GM21390 (cell line): ENCODE measurements around the gene ARX.

Experiments
- ATAC-seq: cut with Tn5 transposase; IDR thresholded peaks from one replicate; pipeline ENCODE4 v1.9.1; 2021; ENCODE audit not compliant: unreplicated experiment

ARX gene

DNA sequence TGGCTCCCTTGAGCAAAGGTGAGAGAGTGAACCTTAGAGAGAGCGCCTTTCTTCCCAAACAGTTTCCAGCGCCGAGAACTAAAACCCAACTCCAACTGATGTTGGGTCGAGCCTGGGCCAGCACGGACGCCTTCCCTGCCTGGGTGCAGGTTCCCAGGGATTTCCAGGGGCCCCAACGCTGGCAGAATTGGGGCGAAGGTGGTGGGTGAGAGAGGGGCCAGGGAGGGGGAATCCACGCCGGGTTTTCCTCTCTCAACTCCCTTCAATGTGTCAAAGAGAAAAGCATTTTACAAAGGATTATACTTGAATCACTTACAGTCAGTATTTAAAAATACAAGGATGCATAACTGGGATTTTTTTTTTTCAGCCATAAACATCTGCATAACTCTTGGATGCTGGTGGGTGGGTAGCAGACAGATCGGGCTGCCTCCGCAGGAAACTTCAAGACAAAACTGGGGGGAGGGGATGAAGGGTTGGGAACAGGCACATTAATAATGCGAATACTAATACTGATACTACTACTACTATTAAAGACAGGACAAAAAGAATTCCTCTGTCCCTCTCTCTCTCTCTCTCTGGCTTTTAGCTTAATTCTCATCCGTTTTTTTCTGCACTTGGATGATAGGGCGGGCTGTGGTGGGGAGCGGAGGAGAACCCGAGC, 1.3 kb upstream of the ARX start:
- no peak for ATAC-seq

DNA sequence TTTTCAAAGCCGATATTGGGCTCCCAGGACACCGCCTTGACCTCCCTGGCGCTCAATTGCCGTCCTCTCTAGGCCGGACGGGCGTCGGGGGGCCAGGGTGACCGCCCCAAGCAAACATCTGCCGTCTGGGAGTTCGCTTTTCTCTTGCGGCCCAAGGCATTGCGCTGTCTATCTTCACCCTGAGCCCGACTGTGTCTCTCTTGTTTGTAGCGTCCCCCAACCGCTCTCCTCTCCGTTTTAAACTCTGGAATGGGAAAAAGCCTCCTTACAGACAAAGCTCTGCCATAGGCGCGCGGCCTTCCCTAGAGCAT, 551 bp upstream of the ARX start:
- no peak for ATAC-seq

DNA sequence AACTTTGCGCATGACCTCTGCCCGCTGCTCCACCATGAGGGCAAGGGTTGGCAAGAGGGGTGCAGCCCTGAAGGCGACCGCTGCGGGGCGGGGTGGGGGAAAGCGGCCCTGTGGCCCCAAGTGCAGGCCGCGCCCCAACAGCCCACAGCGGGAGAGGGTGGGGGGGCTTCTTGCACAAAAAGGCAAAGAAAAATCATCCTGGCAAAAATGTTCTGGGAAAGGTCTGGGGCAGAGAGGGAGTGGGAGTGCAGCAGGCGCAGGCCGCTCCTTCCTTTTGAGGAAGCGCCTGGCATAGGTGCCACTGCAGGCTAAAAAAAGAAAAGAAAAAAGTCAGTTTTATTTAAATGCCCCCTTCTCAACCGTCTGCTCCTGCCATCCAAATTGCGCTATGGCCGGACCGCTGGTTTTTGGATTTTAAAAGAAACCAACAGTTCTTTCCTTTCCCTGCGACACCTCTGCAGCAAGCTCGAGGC, 1.4 kb downstream of the ARX start:
- ATAC-seq, result no peak

DNA sequence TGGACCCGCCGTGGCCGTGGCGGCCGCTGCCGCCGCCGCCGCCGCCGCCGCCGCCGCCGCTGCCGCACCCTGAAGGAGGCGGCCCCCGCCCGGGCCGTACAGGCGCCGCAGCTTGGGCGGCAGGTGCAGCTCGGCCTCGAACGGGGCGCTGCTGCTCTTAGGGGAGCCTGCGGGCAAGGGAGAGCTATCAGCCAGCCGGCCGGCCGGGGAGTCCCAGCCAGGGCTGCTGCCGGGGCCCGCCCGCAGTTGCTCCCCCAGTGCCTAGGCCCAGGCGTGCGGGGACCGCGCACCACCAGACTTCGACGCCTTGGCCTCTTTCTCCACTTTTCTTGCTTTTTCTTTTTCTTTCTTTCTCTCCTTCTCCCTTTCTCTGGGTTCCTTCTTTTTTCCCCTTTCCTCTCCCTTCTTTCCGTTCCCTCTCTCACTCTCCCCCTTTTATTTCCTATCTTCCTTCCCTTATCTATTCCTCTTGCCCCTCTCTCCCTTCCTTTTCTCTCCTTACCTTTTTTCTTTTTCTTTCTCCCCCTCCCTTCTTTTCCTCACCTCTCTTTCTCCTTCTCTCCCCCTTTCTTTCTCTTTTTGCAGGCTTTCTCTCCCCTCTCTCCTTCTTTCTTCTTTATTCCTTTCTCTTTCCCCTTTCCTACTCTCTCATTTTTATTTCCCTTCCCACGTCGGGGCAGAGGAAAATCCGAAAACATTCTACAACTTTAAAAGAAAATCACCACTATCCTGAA, 2.0 kb downstream of the ARX start:
- peak; percentile 45 for ATAC-seq

DNA sequence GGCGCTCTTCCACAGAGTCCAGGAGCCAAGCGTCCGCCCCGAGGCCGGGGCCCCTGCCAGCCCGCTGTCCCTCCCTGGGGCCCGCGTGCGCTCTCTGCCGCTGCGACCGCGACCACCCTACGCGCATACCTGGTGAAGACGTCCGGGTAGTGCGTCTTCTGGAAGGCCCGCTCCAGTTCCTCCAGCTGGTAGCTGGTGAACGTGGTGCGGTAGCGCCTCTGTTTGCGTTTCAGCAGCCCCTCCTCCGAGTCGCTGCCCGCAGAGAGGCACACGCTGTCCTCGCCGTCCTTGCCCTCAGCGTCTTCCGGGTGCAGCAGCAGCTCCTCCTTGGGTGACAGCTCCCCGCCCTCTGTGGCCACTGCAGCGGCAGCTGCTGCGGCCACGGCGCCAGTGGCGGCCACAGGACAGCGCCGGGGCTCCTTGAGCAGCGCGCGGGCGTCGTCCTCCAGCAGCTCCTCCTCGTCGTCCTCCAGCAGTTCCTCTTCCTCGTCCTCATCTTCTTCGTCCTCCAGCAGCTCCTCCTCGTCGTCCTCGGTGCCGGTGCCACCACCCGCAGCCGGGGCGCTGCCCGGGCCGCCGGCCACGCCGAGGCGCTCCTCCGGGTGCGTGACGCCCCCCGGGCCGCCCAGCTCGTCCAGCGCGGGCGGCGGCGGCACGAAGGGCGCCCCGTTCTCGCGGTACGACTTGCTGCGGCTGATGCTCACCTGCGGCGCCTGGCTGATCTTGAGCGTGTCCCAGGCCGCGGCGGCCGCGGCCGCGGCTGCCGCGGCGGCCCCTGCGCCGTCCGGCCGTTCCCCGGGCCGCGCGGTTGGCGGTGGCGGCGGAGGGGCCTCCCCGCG, 2.8 kb downstream of the ARX start:
- ATAC-seq, result peak; percentile 33

DNA sequence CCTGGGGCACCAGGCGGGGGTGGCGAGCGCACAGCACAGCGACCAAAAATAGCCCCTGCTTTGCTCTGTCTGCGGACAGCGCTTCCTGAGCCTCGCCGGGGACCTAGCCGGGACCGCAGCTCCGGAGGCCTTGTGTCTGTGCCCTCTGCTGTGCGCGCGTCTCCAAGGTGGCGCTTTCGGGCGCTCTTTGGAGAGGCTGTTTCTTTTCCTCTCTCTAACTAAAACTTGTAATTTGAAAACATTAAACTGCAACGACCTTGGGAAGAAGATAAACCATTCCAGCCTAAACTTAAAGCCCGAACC, 3.4 kb downstream of the ARX start:
- no peak for ATAC-seq

DNA sequence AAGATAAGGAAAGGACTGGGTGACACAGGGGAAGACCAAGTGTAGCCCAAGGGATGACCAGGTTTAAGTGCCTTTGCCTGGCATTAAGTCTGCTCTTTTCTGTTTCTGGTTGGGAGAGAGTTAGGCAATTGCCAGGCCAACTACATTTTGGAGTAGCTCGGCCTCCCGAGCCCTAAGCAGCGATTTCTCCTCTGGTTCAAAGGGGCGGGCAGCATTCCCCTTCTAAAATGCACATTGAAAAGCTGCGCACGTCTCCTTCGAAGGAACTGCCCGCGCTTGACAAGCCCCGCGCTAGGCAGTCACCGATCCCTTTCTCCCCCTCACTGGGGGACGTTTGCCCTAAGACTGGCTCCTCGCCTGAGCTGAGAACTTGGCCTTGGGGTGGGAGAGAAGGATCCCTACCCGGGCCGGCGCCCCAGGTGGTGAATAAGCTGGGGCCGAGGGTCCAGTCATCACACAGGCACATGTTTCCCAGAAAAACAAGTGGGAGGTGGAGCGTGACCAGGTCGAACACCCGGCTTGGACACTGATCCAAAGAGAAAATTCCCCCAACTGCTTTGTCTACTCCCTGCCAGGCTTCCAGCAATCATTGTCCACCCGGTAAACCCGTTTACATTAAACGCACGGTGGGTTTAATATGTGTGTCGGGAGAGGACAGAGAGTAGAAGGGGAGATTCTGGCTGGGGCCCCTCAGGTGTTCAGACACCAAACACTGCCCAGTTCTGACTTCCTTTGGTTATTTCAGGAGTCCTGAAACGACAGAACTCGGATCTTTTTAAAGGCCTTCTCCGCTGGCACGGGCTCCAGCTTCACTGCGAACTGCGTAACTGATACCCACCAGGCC, 4.0 kb downstream of the ARX start:
- ATAC-seq, result no peak

DNA sequence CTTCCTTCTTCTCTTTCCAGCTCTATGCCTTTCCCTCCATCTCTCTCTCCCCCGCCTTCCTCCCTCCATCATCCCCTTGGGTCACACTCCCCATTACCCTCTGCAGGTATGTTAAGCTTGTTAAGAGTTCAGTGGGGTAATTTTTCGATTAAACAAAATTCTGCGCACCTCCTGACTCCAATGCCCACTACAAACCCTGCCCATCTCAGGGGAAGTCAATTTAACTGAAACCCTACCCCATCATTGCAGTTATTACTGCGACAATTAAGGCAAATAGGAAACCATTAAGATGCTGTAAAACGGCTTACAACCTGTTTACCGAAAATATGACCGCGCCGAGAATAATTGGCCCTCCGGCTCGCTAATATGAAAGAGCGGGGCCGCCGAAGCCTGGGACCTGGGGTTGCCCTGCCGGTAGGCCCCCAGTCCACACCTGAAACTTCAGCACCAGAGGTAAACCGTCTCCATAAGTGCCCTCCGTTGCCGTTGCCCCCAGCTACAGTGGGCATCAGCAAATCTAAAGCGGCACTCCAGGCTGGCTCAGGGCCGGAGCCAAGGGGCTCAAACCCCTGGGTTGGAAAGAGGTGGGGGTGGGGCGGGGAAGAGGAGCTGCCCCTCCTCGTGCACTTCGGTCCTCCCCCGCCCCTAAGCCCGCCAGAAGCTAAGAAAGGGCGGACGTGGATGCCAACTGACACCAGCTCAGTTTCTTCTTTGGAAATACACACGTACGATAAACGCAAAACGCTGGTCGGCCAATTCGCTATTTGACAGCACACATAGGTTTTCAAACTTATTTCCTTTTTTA, 4.8 kb downstream of the ARX start:
- no peak for ATAC-seq

DNA sequence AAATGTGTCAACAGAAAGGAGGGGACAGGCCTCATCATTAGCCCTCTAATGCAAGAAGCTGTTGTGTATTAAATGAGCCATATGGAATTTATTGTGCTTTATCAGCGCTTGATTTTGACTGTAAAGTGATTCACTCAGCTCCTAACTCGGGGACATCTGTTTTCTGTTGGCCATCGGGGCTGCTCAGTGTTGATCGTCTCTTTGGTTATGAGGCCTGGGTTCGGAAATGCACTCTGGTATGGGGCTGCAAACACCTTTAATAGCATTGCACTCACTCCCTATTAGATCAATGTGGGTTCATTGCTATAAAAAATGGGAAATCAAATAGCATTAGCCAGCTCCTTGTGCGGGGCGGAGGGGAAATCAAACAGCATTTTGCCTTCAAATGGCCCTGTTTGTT, 6.4 kb downstream of the ARX start:
- ATAC-seq, result no peak

DNA sequence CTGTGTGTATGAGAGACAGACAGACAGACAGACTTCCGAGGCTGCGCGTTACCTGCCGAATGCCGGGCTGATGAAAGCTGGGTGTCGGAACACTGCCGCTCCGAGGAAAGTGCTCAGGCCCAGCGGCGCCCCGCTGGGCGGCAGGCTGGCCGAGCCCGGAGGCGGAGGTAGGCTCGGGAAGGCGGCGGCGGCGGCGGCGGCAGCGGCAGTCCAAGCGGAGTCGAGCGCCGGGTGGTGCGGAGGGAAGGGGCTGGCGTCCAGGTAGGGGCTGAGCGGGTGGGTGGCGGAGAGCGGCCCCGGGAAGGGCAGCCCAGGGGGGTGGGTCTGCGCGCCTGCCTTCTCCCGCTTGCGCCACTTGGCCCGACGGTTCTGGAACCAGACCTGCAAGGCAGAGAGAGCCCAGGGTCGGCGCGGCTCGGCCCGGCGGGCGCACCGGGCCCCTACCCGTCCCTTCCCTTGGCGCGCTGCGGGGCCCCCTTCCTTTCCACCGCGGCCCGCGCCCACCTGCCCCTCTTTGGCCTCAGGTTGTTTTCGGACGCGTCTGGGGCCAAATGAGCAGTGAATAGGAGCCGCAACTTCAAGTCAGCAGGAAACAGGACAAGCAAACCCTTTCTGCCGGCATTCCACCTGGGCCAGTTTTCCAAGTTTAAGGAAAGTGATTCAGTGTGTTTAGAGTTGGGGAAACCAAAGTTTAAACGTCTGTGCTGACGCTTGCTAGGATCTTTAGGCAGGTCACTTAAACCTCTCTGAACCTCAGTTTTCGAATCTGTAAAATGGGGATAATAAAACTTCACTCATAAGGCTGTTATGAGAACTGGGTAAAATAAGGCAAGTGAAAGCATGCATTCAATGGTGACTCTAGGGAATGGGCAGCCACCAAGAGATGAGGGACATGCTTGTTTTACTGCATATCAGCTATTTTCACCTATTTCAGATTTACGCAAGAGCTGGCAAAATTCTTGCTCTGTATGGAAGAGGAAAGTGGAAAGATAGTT, 8.4 kb downstream of the ARX start:
- ATAC-seq, result no peak

DNA sequence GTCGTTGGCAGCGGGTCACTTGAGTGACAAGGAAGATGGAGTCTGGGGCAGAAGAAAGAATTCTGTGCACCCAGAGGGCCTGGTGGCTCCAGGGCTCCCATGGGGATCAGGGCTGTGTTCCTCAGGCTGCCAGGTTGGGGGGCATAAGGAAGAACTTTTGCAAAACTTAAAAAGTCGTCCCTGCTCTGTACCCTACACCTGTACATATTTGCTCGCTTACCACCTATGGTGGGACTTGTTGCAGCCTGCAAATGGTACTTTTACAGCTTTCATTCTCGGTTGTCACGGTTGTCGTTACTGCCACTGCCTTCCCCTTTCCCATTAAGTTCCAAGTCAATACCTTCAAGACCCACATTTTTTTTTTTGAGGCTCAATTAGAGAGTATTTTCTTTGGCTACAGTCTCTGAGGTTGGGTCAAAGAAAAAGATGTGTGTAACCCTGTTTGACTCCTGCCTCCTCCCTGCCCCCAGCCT, 9.1 kb downstream of the ARX start:
- no peak for ATAC-seq

DNA sequence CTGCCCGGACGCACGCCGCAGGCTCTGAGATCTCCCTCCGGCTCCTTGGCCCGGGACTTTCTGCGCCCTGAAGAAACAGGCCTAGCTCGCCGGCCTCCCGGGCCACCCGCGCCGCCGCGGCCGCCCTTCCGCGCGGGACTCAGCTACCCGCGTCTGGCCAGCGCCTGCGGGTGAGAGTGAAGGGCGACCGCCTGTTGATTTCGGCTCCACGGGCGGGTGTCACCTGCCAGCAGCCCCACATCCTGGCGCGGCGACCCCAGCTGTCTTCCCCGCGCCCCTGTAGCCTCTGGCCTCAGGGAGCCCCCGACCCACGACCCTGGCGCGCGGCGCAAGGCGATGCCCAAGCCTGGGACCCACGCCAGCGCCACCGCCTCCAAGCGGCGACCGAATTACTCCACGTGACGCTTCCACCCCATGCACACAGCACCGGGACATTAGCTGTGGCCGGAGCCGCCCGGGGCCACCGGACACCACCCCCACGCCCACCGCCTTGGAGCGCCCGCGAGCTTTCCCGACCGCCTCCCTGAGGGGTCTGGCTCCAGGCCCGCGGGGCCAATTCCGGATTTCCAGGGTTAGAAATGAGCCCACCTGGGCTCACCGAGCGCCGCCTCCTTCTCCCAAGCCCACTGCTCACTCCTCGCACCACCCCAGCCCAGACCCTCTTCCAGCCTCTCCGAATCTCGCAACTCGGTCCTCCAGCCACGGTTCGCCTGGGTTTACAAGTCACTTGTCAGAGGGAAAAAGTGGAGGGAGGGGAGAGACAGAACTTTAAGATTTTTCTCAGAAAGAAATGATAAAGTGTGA, 10.2 kb downstream of the ARX start:
- no peak for ATAC-seq

DNA sequence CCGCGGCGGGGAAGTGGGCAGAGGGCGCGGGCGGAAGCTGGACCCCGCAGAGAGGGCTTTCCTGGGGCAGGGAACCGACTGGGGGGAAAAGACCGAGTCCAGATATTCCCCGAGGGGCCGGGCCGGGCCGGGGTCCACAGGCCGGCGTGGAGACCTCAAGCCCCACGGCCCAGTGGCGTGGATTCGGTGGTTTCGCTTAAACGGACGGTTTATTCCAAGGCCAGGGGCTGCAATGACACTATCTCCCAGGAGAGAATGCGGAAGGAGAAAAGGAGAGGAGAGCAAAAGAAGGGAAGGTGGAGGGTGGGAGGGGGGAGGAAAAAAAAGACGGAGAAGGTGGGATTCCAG, 10.8 kb downstream of the ARX start:
- no peak for ATAC-seq

DNA sequence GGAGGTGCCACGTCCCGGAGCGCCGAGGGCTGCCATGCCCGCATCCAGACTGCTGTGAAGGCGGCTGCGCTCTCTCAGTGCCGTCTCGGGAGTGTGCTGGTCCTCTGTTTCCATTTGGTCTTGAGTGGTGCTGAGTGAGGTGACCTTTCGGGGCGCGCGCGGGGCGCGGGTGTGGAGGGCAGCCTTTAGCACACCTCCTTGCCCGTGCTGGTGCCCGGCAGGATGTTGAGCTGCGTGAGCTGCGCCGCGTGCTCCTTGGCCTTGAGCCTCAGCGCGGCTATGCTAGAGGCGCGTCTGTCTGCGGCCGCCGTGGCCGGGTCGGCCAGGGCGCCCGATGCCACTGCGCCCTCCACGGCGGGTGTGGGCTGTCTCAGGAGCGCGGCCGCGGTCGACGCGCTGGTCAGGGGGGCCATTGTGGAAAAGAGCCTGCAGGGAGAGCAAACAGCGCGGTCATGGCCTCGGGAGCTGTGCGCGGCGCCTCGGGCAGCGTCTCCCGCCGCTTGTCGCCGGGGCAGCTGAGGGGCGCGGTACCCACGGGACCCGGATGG, 11.2 kb downstream of the ARX start:
- no peak for ATAC-seq

DNA sequence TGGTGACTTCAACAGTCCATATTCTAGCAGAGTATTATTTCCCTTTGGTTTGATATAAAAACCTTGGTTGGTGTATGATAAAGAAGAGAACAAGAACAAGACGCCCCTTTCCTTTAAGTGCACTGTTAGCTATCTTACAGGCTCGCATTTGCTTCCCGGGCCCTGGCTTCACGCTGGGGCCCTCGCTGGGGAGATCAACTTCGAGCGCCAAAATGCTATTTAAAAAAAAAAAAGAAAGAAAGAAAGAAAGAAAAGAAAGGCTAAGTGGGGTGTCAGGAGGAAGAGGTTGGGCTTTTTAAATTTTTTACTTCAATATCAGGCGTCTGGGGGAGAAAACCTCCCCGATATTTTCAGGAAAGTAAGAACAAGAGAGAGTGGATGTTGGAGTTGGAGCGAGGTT, 11.7 kb downstream of the ARX start:
- no peak for ATAC-seq

DNA sequence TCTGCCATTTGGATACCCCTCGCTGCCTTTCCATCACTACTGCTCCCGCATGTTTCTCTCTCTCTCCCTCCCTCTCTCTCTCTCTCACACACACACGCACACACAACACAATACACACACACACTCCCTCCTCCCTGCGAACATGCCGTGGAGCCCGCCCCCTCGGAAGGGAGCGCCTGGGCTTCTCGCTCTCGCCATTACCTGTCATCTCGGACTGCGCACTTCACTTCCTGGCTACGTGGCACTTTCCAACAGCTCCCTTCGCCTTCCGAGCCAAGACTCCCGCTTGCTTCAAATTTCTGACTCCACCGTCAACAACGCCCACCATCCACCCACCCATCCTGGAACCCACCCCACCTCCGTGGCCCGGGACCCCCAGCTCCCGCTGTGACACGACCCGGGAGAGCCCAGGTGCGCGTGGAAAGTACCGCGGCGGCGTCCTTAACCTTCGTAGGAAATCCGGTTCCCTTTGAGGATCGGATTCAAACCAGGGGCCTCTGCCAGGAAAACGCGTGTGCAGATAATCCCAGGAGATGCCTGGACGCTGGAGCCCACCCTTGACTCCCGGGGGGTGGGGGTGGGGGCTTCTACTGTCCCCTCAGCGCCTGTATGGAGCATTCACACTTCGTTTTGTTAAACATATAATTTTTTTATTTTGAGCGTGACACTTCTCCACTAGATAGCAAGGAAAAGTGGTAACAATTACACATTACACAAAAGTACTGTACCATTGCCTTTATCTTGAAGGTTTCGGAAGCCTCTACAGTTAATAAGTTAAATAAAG, 12.5 kb downstream of the ARX start:
- no peak for ATAC-seq

DNA sequence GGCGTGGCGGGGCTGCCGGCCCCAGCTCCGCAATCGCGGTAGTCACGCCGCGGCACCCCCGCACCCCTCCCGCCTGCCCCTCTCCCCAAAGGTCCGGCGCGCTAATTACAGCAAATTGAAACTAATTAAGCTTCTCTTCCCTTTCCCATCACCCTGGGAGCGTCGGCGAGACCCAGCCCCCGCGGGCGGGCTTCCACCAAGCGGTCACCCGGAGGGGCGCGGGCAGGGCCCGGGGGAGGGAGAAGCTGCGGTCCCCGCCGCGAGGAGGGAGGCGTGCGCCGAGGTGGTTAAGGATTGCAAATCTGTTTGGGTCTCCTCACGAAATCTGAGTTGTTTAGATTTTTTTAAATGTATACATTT, 13.1 kb downstream of the ARX start:
- no peak for ATAC-seq
